GM12873 (cell line): Measurements from ENCODE around the gene KIAA1671.

Source experiments
- CTCF ChIP-seq: IDR thresholded peaks from 2 replicates; pipeline ENCODE4 v1.5.1; 2012; ENCODE audit warnings: low read depth, mild to moderate bottlenecking, moderate library complexity, low read length, control low read depth; ENCODE audit not compliant: insufficient read depth; ENCODE audit errors: missing control alignments

The KIAA1671 gene

GRCh38 chr22:24954114-24954463, 1.6 kb downstream of the KIAA1671 start:
- no peak for TF ChIP-seq CTCF

GRCh38 chr22:24954856-24955255, 2.3 kb downstream of the KIAA1671 start:
- TF ChIP-seq CTCF, result no peak

GRCh38 chr22:24957043-24957442, 4.5 kb downstream of the KIAA1671 start:
- TF ChIP-seq CTCF, result no peak

- TF ChIP-seq CTCF, result no peak
These were observed 8.8 kb downstream of the KIAA1671 start for GRCh38 chr22:24961217-24961844.

- no peak for TF ChIP-seq CTCF
These were observed 9.6 kb downstream of the KIAA1671 start for GRCh38 chr22:24962094-24962493.

- no peak for TF ChIP-seq CTCF
These were observed 10.3 kb downstream of the KIAA1671 start for GRCh38 chr22:24962835-24963234.

- no peak for TF ChIP-seq CTCF
These were observed 11.9 kb downstream of the KIAA1671 start for GRCh38 chr22:24964441-24964840.
